Right lobe of liver (tissue), 4 donors: ENCODE measurements around the gene CSK.

Source experiments
- CTCF ChIP-seq, 4 donors: fragments of 200-600 bp in 3 of 4; fragments of 450-650 bp in 1 of 4; IDR thresholded peaks; one replicate each; pipeline versions ENCODE4 v1.5.1 to v1.8.0; 2016 to 2022; ENCODE audit warnings: antibody characterized with exemption in 4 of 4, mild to moderate bottlenecking in 2 of 4
- POLR2A ChIP-seq: fragments of 450-650 bp; IDR thresholded peaks from one replicate; pipeline ENCODE4 v1.6.1; 2017; ENCODE audit warnings: antibody characterized with exemption, mild to moderate bottlenecking
- donor health status: DM: no; HTN: no; CAD: no.
- donor health status: DM: no; HTN: no; CAD: no.
- donor health status: DM: no; HTN: yes; CAD: no.

GRCh38 chr15:74840851-74841775 lies 59.2 kb downstream of the CSK start:
- no peak for TF ChIP-seq CTCF (IDR thresholded peaks at IDR 0.05)
- no peak for TF ChIP-seq POLR2A
